ENCODE data around the gene USP25.

Gene USP25

GRCh38 chr21:15766952-15767603, 37.3 kb downstream of the USP25 start:
- no peak for DNase-seq

- no peak for DNase-seq
These were observed 38.3 kb downstream of the USP25 start for GRCh38 chr21:15768045-15768601.

GRCh38 chr21:15768853-15769252, 39.1 kb downstream of the USP25 start:
- no peak for DNase-seq

- DNase-seq: no peak
These were observed 41.5 kb downstream of the USP25 start for GRCh38 chr21:15771311-15771710.

- DNase-seq: no peak
These were observed 42.9 kb downstream of the USP25 start for GRCh38 chr21:15772654-15773053.

GRCh38 chr21:15774590-15774989, 44.8 kb downstream of the USP25 start:
- DNase-seq: no peak

- no peak for DNase-seq
These were observed 45.5 kb downstream of the USP25 start for GRCh38 chr21:15775291-15775690.

- no peak for DNase-seq
These were observed 46.2 kb downstream of the USP25 start for GRCh38 chr21:15775981-15776380.

- no peak for DNase-seq
These were observed 47.0 kb downstream of the USP25 start for GRCh38 chr21:15776818-15777217.

- DNase-seq: no peak
These were observed 52.2 kb downstream of the USP25 start for GRCh38 chr21:15781986-15782385.

GRCh38 chr21:15788847-15789523, 59.2 kb downstream of the USP25 start:
- no peak for DNase-seq

- DNase-seq: no peak
These were observed 63.3 kb downstream of the USP25 start for GRCh38 chr21:15793109-15793508.

- no peak for DNase-seq
These were observed 63.9 kb downstream of the USP25 start for GRCh38 chr21:15793550-15794235.

- no peak for DNase-seq
These were observed 64.6 kb downstream of the USP25 start for GRCh38 chr21:15794277-15794912.

- no peak for DNase-seq
These were observed 65.8 kb downstream of the USP25 start for GRCh38 chr21:15795533-15795932.

GRCh38 chr21:15797577-15798363, 68.0 kb downstream of the USP25 start:
- DNase-seq: no peak

- DNase-seq: no peak
These were observed 71.6 kb downstream of the USP25 start for GRCh38 chr21:15801352-15801863.

- DNase-seq: no peak
These were observed 74.6 kb downstream of the USP25 start for GRCh38 chr21:15804247-15805005.

GRCh38 chr21:15809065-15809464, 79.3 kb downstream of the USP25 start:
- DNase-seq: no peak

- DNase-seq: peak; percentile 42
These were observed 80.0 kb downstream of the USP25 start for GRCh38 chr21:15809818-15810217.

GRCh38 chr21:15815285-15815684, 85.5 kb downstream of the USP25 start:
- DNase-seq: no peak

GRCh38 chr21:15820327-15820726, 90.5 kb downstream of the USP25 start:
- DNase-seq: no peak

All from NCI-H524 treated with DMSO at 0.1 percent for 48 hours (cell line).